HUDEP-2 (cell line): ENCODE data around the gene EXOC3L4.
"Not testable (repeated sequence)": the region's sequence is repeated elsewhere in the genome, so short reads cannot be mapped to it uniquely, and the experiment has no call there.

Experiments used
- DNase-seq, 76 experiments: peaks; one replicate each; lab custom pipeline; 2025; ENCODE audit not compliant: unreplicated experiment in 76 of 76; lab: John Stamatoyannopoulos, UW

The EXOC3L4 gene

DNA sequence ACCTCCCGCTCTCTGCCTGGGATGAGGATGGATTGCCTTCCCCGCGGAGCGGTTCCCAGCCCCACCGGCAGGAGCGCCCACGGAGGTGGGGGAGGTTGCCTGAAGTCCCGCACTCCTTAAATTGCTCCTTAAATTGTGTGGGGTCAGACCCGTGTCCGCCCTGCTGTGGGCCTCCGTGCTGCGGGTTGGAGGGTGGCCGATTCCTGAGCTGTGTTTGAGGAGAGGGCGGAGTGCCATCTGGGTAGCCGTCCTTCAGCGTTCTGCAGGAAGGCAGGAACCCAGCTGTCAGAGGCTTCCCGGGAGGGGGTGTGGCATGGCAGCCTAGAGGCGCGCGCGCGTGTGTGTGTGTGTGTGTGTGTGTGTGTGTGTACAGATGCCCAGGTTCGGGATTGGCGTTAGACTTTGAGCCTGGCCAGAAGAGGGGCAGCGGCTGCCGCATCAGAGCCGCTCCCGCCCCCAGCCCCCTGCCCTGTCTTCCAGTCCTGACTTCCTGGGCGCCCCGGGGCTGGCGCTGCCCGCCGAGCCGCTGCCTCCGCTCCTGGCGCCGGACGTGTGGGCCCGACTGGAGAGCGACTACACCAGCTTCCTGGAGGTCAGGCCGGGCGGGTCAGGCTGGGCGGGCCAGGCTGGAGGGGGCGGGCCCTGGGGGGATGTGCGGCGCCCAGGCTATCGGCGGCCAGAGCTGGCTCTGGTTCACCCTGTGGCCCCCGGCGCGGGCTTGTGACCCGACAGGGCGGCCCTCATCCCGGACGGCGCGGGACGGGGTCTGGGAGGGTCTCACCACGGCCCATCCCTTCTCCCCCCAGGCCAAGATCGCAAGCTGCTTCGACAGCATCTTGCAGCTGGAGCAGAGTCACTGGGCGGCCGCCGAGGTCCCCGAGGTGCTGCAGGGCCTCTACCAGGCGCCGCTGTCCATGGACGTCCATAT is 9.2 kb downstream of the EXOC3L4 start:
- DNase-seq = peak in 18 of 76 experiments; percentile 3 to 30 (median 16)

DNA sequence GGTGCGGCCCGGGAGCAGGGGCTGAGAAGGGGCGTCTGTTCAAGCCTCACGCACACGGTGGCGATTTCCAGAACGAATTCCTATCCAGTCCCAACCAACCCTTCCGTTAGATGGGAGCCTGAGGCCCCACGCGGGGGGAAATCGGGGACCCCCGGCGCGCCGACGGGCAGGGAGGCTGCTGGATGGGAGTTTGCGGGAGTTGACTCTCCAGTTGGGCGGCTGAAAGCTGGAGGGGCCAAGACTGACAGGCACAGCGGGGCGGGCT is 9.8 kb downstream of the EXOC3L4 start:
- no peak for DNase-seq

- peak in 32 of 76 experiments; percentile 5 to 51 (median 29) for DNase-seq
Measured at GRCh38 chr14:103104654-103105452, 10.3 kb downstream of the EXOC3L4 start.

GRCh38 chr14:103105580-103106150 is 11.1 kb downstream of the EXOC3L4 start:
- DNase-seq = peak in 3 of 76 experiments; percentile 3 to 24 (median 12)

DNA sequence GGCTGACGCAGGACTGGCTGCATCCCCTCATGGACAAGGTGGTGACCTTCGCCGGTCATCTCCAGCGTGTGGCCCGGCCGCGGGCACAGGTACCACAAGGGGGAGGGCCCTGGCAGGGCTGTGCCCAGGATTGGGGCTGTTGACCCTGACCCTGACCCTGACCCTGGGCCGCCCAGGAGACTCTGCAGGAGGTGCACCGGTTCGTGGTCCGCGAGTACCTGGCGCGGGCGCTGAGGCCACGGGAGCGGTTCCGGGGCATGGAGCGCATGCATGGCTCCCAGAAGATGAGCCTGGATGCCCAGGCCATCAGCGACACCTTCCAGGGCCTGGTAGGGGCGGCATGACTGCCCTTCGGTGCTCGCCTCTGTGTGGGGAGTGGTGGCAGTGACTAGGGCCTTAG is 12.9 kb downstream of the EXOC3L4 start:
- no peak for DNase-seq

- no peak for DNase-seq
Measured at GRCh38 chr14:103107941-103108748, 13.6 kb downstream of the EXOC3L4 start.

DNA sequence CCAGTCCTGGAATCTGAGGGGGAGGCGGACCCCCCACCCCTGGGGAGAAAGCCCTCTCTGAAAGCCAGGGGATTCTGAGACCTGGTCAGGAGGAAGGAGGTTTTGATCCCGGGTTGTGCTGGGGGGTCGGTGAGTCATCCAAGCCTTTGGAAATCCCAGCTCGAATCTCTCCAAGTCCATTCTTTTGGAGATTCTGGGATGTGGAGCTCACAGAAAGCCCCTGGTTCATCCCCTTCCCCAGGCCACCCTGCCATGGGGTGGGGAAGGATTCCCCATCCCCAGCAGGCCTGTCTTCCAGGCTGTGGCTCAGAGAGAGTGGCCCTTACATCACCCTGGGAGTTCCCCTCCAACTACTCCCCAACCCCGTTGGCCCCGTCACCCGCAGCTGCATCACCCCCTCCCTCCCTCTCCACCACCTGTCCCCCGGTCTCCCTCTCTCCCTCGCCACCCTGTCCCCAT is 14.3 kb downstream of the EXOC3L4 start:
- no peak for DNase-seq

GRCh38 chr14:103109535-103110441 is 15.3 kb downstream of the EXOC3L4 start:
- no peak for DNase-seq

DNA sequence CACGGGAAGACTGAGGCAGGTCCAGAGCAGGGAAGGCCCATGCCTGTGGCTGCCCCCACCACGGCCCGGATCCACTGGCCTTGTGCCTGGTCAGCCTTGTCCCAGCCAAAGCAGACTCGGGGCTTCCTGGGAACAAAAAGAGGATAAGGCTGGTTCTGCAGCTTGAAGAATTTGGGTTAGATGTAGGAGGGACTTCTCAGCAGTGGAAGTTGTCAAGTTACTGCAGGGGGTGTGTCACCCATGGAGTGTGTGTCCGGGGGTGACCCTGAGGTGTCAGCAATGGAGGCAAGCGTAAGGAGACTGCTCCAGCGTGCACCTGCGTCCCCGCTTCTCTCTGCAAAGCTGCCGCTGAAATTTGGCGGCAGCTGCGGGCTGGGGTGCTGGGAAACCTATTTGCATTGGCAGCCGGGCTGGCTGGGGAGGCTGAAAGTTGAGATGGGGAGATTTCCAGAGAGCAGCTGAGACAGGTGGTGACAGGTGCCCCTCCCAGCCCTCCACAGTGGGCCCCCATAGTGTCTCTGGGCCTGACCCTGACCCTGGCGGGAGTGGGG is 16.2 kb downstream of the EXOC3L4 start:
- no peak for DNase-seq

GRCh38 chr14:103111232-103111868 is 16.8 kb downstream of the EXOC3L4 start:
- no peak for DNase-seq

DNA sequence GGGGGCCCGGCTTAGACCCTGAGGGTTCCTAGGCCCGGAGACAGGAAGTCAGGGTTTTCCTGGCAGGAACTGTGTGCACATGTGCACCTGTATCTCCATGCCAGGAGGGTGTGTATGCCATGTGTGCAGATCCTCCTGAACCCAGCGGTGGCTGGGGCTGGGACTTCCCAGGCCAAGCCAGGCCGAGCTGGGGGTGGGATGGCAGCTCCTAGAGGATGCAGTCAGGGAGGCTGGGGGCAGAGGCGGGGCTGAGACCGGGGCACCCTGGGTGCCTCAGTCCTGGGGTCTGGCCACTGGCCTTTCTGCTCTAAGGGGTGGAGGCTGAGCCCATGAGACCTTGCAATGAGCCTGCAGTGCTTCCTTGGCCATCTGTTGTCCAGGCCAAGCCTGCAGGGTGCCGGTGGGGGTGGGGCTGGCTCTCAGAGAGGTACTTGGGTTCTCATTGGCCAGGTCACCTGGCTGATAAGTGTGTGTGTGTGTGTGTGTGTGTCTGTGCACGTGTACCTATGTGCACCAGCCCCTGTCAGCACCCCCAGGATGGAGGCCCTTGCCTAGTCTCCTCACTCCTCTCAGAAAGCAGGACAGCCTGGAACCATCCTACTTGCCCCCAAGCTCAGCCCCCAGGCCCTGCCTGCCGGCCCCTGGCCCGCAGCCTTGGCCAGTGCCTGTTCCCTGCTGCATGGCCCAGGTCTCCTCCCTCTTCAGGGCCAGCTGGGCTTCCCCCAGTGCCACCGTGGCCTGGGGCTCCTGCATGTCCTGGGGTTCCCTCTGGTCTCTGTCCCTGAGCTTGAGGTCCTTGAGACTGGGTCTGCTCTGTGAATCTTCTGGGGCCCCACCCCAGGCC is 18.1 kb downstream of the EXOC3L4 start:
- no peak for DNase-seq

GRCh38 chr14:103113303-103113702 is 18.8 kb downstream of the EXOC3L4 start:
- no peak for DNase-seq

GRCh38 chr14:103113774-103114173 is 19.2 kb downstream of the EXOC3L4 start:
- DNase-seq = no peak

DNA sequence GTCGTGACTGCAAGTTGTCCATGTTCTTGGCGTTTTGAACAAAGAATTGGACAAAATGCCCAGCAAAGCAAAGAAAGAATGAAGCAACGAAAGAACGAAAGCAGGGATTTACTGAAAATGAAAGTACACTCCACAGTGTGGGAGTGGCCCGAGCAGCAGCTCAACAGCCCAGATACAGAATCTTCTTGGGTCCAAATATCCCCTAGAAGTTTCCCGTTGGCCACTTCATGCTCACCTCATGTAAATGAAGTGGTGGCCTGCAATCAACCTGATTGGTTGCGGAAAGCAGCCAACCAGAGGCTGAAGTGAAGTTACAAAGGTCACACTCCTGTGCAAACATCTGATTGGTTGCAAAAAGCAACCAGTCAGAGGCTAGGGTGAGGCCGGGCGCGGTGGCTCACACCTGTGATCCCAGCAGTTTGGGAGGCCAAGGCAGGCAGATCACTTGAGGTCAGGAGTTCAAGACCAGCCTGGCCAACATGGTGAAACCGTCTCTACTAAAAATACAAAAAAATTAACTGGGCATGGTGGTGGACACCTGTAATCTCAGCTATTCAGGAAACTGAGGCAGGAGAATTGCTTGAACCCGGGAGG is 20.7 kb downstream of the EXOC3L4 start:
- not testable (repeated sequence) for DNase-seq

DNA sequence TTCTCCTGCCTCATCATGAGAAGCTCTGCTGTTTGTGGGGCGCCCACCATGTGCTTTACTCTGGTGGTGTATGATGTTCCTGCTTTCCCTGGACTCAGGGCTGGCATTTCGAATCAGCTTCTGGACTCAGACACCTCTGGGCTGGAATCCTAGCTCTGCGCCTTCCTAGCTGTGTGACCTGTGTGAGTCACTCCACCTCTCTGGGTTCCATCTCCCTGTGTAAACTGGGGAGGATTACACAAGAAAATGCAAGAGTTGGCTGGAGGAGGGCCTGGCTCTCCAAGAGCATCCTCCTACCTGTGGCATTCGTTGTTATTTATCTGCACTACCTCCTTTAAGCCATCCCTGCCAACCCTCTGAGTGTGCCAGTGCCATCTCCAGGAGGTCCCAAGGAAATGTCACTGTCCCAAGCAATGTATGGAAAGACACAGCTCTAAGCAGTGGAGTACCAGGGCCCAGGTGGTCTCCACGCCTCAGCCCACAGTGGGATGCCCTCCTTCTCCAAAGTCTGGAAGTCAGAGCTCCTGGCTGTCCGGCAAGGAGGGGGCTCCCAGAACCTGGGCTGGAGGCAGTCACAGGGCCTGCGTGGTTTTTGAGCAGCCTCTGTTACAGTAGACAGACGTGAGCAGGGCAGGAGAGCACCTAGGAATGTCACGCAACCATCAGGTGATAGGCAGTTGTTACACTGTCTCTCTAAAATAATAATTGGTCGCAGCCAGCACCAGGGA is 21.5 kb downstream of the EXOC3L4 start:
- no peak for DNase-seq

DNA sequence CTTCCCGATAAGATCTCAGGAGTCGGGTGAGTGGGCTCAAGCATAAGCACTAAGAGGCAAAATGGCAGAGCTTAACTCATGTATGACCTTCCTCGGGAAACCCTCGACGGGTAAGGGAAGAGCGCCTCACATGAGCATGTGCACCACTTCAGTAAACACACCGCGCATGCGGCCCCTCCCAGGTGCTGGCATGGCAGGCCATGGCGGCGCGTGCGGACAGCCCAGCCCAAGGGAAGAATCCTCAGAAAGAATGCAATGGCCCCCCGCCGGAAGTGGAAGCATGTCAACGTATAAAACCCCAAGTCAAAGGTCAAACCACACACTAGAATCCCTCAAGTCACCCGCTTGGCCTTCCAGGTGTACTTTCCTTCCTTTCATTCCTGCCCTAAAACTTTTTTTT is 22.1 kb downstream of the EXOC3L4 start:
- no peak for DNase-seq

- DNase-seq = not testable (repeated sequence)
Measured at GRCh38 chr14:103117499-103117898, 23.0 kb downstream of the EXOC3L4 start.
